HFFc6 (cell line): Measurements from ENCODE around the gene FOXP1. TPM values are rescaled to one million over a fixed set of nuclear protein-coding genes. Genes with fewer than 3 reads are reported as not detected.

Experiments
- DNase-seq: peaks from one replicate; pipeline ENCODE4 v3.0.0-alpha.2; 2018
- H3K27ac Mint-ChIP-seq: 2 replicates; pipeline ENCODE4 v1.8.0; 2020; ENCODE audit warnings: mild to moderate bottlenecking, mixed read lengths
- H3K27me3 Mint-ChIP-seq: 2 replicates; pipeline ENCODE4 v1.8.0; 2021; ENCODE audit warnings: mild to moderate bottlenecking, moderate library complexity, mixed read lengths; ENCODE audit not compliant: insufficient read depth
- H3K36me3 Mint-ChIP-seq: 2 replicates; pipeline ENCODE4 v1.8.0; 2021; ENCODE audit warnings: low read depth, mixed read lengths
- H3K4me1 Mint-ChIP-seq: 2 replicates; pipeline ENCODE4 v1.8.0; 2020; ENCODE audit warnings: low read depth, mixed read lengths
- H3K4me3 Mint-ChIP-seq: 2 replicates; pipeline ENCODE4 v1.8.0; 2020; ENCODE audit warnings: mild to moderate bottlenecking, moderate library complexity, mixed read lengths
- H3K9me3 Mint-ChIP-seq: 2 replicates; pipeline ENCODE4 v1.8.0; 2020; ENCODE audit warnings: mild to moderate bottlenecking, mixed read lengths
- total RNA-seq, 6 experiments: library from RNA; stranded (reverse); fragmentation: NEBNext Ultra II Directional; extraction: Animal tissue kit (Norgen Biotek cat#: 25700); gene quantifications; 2 replicates in 1 of 6; 3 replicates in 5 of 6; pipeline ENCODE4 v1.2.3, GENCODE V29; 2021
- TF ChIP-seq, protein P1 (sequence below): fragments of 200-600 bp; sonication (generic); IDR thresholded peaks from 2 replicates; pipeline ENCODE4 v1.5.0; 2021; ENCODE audit warnings: antibody characterized with exemption, mild to moderate bottlenecking

FOXP1 gene
- total RNA-seq, 6 experiments from 2014 or later, result 32.2 to 59.3 (median 52.0) TPM

- Mint-ChIP-seq H3K9me3 (no peaks in the 10 kb centered on the region), H3K27me3 (peaks cover 2% of the 10 kb centered on the region), H3K36me3 (no peaks in the 10 kb centered on the region), H3K27ac (no peak overlapping the region), H3K4me3 (no peak overlapping the region), H3K4me1 (peaks cover 22% of the 10 kb centered on the region)
- DNase-seq, result no peak
- TF ChIP-seq, protein P1, sequence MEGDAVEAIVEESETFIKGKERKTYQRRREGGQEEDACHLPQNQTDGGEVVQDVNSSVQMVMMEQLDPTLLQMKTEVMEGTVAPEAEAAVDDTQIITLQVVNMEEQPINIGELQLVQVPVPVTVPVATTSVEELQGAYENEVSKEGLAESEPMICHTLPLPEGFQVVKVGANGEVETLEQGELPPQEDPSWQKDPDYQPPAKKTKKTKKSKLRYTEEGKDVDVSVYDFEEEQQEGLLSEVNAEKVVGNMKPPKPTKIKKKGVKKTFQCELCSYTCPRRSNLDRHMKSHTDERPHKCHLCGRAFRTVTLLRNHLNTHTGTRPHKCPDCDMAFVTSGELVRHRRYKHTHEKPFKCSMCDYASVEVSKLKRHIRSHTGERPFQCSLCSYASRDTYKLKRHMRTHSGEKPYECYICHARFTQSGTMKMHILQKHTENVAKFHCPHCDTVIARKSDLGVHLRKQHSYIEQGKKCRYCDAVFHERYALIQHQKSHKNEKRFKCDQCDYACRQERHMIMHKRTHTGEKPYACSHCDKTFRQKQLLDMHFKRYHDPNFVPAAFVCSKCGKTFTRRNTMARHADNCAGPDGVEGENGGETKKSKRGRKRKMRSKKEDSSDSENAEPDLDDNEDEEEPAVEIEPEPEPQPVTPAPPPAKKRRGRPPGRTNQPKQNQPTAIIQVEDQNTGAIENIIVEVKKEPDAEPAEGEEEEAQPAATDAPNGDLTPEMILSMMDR, result no peak
These were observed 437.6 kb downstream of the FOXP1 start for GRCh38 chr3:71145954-71146353.

DNA sequence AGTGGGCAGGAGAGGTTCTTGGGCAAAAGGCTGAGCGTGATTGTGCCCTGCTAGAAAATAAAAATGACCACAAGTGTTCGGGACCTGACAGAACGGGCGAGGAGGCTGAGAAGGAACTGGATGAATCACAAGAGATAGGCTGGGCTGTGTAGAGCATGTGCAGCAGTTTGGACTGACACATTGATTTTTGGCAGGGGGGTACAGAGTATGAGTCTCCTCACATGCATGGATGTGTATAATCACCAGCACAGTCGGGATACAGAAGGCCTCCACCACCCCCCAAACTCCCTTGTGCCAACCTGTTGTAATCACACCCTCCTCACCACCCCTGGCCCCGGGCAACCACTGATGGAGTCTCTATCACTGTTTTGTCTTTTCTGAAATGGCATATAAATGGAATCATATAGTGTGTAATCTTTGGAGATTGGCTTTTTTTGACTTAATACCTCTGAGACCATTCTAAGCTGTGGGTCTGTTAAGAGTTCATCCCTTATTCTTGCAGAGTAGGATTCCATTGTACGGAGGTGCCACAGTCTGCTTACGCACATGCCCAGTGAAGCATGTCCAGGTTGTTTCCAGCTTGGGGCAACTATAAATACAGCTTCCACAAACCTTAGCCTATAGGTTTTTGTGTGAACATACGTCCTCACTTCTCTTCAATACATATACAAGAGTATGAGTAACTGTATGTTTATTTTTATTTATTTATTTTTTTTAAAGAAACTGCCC, 438.8 kb downstream of the FOXP1 start:
- no peaks in the 10 kb centered on the region for H3K36me3 Mint-ChIP-seq
- TF ChIP-seq, protein P1, result no peak
- peaks cover 14% of the 10 kb centered on the region for H3K4me1 Mint-ChIP-seq
- peaks cover 2% of the 10 kb centered on the region; the same call in 1 of the 2 replicates for H3K27me3 Mint-ChIP-seq
- DNase-seq, result no peak
- H3K4me3 Mint-ChIP-seq, result no peak overlapping the region
- H3K27ac Mint-ChIP-seq, result no peak overlapping the region
- no peaks in the 10 kb centered on the region for H3K9me3 Mint-ChIP-seq

- no peaks in the 10 kb centered on the region for H3K36me3 Mint-ChIP-seq
These were observed 440.0 kb downstream of the FOXP1 start for GRCh38 chr3:71143493-71143892.

DNA sequence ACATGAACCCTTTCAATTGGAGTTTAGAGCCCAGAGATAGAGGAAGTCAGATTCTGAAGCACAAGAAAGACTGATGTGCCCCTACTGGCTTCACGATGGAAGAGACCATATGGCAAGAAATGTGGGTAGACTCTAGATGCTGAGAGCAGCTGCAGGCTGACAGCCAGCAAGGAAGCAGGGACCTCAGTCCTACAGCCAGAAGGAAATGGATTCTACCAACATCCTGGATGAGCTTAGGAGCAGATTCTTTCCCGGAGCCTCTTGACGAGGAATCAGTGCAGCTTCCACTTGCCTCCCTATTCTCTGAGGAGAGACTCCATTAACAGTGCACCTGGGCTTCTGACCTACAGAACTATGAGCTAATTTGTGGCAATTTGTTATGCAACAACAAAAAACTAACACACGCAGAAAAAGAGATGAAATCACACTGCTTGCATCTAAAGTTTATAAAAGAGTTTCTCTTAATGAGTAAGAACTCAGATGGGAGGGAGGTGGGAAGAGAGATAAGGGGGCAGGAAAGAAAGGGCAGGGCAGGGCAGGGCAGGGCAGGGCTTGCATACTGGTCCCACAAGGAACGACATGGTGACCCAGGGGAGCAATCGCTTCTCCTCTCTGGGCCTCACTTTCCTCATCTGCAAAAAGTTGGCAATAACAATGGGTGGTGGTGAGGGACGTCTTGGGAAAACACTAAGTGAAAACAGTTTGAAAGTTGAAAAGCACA, 440.9 kb downstream of the FOXP1 start:
- DNase-seq, result no peak
- TF ChIP-seq, protein P1, result no peak
- no peak overlapping the region; the same call in 1 of the 2 replicates for H3K27ac Mint-ChIP-seq
- H3K4me1 Mint-ChIP-seq, result peaks cover 14% of the 10 kb centered on the region
- H3K9me3 Mint-ChIP-seq, result no peaks in the 10 kb centered on the region
- H3K4me3 Mint-ChIP-seq, result no peak overlapping the region
- H3K36me3 Mint-ChIP-seq, result no peaks in the 10 kb centered on the region
- H3K27me3 Mint-ChIP-seq, result peaks cover 2% of the 10 kb centered on the region; the same call in 1 of the 2 replicates

More at GRCh38 chr3:71143493-71143892, 440.0 kb downstream of the FOXP1 start:
- Mint-ChIP-seq H3K27me3 (peaks cover 2% of the 10 kb centered on the region; the same call in 1 of the 2 replicates), H3K27ac (no peak overlapping the region), H3K4me1 (peaks cover 14% of the 10 kb centered on the region), H3K9me3 (no peaks in the 10 kb centered on the region), H3K4me3 (no peak overlapping the region)
- DNase-seq, result no peak
- TF ChIP-seq, protein P1, result no peak

- Mint-ChIP-seq H3K4me1 (peaks cover 14% of the 10 kb centered on the region), H3K4me3 (no peak overlapping the region), H3K27ac (no peak overlapping the region), H3K27me3 (peaks cover 2% of the 10 kb centered on the region; the same call in 1 of the 2 replicates), H3K9me3 (no peaks in the 10 kb centered on the region), H3K36me3 (no peaks in the 10 kb centered on the region)
- DNase-seq, result no peak
- TF ChIP-seq, protein P1, result no peak
These were observed 443.1 kb downstream of the FOXP1 start for GRCh38 chr3:71140477-71140876.
